SK-N-MC (cell line): ENCODE results near the gene CD163.
"Not testable (repeated sequence)": the region's sequence is repeated elsewhere in the genome, so short reads cannot be mapped to it uniquely, and the experiment has no call there.

Source experiments
- DNase-seq: peaks from one replicate; pipeline ENCODE4 v3.0.0-alpha.2; 2011; ENCODE audit warnings: low read depth, low spot score
- H3K27ac ChIP-seq: fragments of 200-600 bp; sonication (generic); 2 replicates; pipeline ENCODE4 v1.5.1; 2016; ENCODE audit warnings: mixed run types
- H3K36me3 ChIP-seq: fragments of 200-600 bp; sonication (generic); 2 replicates; pipeline ENCODE4 v1.6.1; 2017; ENCODE audit warnings: antibody characterized with exemption, low read length, mixed read lengths; ENCODE audit not compliant: insufficient read depth
- H3K4me3 ChIP-seq: fragments of 200-600 bp; sonication (generic); 2 replicates; pipeline ENCODE4 v1.5.1; 2016
- H3K9ac ChIP-seq: fragments of 200-600 bp; sonication (generic); 2 replicates; pipeline ENCODE4 v1.8.0; 2017; ENCODE audit warnings: mixed run types, mixed read lengths; ENCODE audit not compliant: insufficient read length
- H3K9me3 ChIP-seq: fragments of 200-600 bp; sonication (generic); 2 replicates; pipeline ENCODE4 v1.6.1; 2017; ENCODE audit warnings: low read depth, mild to moderate bottlenecking, antibody characterized with exemption, low read length, moderate library complexity, mixed read lengths
- EZH2 ChIP-seq: fragments of 200-600 bp; sonication (generic); IDR thresholded peaks from one replicate; pipeline ENCODE4 v1.6.1; 2017; ENCODE audit warnings: antibody characterized with exemption
- FOXP2 ChIP-seq: optimal IDR thresholded peaks from 2 replicates; pipeline ENCODE3; 2011; ENCODE audit warnings: mild to moderate bottlenecking, moderate library complexity; ENCODE audit not compliant: insufficient read depth; ENCODE audit errors: extremely low read length, control extremely low read depth
- POLR2AphosphoS5 ChIP-seq: IDR thresholded peaks from 2 replicates; pipeline ENCODE4 v1.6.1; 2012; ENCODE audit warnings: mild to moderate bottlenecking, low read depth, low read length, borderline replicate concordance

The CD163 gene

DNA sequence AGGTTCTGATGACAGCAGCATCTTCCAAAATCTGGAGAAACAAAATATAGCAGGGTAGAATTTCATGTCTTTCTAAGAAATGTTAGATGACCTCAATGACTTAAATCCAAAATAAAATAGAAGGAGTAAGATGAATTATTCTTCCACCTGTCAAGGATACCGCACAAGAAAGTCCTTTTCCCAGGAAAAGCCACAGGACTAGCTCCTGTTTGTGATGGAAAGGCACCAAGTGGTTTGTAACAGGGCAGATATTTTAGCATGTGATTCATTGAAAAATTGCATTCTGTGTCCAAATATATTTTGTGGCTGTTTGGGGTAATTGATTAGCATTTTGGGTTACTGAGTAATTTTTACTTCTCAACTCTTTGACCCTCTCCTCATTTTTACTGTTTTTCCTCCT, 62.4 kb downstream of the CD163 start:
- TF ChIP-seq EZH2 (no peak), FOXP2 (no peak), POLR2AphosphoS5 (no peak)
- Histone ChIP-seq H3K27ac (no peak overlapping the region), H3K9ac (no peak overlapping the region), H3K36me3 (no peaks in the 10 kb centered on the region), H3K9me3 (no peaks in the 10 kb centered on the region), H3K4me3 (no peak overlapping the region)
- DNase-seq = no peak

DNA sequence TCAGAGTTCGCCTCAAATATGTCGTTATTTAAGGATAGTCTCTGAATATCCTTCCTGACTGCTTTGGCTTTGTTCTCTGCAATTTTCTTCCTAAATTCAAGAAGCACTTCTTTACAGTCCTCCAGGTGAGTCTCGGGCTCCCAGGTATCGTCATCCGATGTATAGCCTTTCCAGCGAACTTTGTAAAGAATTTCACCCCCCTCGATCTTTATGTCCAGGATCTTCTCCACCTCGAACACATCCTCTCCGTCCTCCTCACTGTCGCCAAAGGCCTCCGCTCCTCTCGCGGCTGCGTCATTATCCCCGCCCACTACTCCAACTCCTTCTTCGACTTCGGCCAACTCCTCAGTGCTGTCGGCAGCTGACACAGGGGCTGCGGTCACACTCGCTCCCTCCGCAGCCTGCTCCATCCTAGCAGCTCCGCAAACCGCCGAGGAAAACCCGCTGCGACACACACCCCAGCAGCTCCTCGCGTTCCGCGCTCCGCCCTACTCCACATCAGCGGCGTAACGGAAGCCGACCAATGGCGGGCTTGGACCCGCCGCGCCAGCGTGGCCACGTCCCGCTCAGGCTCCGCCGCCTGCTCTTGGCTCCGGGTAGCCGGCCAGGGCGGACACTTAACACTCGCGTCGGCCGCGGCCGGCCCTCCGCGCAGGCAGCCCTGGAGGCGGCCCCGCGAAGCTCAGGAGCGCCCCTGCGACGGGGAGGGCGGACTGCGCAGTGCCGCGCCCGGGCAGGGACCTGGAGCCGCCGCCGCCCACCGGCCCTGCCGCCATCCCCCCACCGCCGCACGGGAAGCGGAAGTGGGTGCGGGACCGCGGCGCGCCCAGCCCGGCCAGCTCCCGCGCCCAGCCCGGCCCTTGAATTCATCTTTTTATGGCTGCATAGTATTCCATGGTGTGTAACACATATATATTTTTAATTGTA, 63.7 kb downstream of the CD163 start:
- Histone ChIP-seq H3K9ac (no peak overlapping the region), H3K4me3 (no peak overlapping the region), H3K9me3 (no peaks in the 10 kb centered on the region), H3K36me3 (no peaks in the 10 kb centered on the region), H3K27ac (no peak overlapping the region)
- TF ChIP-seq EZH2 = no peak
- no peak for TF ChIP-seq FOXP2
- TF ChIP-seq POLR2AphosphoS5 = no peak
- no peak for DNase-seq

DNA sequence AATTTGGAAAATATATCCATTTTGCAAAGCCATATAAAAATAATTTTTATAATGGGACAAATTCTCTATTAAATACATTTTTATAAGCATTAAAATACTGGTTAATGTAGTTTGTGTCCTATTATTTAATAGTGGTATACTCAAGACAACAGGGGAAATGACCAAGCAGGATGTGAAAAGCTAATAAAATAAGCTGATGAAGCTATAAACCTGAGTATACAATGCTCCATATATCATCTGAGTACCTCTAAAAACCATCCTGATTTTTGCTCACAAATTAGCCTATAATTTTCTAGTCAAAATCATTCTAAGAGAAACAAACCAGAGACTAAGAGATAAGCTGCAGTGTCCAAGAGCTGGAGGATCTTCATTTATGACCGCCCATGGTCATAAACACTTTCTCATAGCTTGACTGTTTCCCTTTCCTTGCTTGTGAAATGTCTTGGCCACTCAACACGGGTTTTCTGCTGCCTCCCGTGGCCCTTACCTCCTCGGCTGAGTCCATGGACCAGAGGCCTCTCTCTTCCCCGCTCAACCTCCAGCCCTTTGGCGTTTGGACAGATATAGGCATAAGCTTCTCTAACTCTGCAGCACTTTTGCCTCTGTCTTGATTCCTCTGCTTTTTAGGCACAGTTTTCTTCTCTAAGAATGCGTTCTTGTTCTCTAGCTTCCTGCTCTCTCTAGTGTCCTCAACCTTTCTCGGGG, 65.1 kb downstream of the CD163 start:
- not testable (repeated sequence) for H3K4me3 ChIP-seq, H3K9ac ChIP-seq, DNase-seq, H3K9me3 ChIP-seq, H3K36me3 ChIP-seq, H3K27ac ChIP-seq

DNA sequence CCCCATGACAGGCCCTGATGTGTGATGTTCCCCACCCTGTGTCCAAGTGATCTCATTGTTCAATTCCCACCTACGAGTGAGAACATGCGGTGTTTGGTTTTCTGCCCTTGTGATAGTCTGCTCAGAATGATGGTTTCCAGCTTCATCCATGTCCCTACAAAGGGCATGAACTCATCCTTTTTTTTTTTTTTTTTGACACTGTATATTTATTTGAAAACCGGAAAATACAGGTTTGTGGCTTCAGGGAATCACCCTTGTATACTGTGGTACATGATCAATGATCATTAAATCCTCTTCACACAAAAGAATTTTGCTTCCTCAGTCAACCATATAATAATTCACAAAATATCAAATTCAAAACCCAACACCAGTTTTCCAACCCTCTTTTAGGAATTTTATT, 66.1 kb downstream of the CD163 start:
- DNase-seq, H3K4me3 ChIP-seq, H3K36me3 ChIP-seq, H3K27ac ChIP-seq, H3K9me3 ChIP-seq, H3K9ac ChIP-seq: not testable (repeated sequence)

DNA sequence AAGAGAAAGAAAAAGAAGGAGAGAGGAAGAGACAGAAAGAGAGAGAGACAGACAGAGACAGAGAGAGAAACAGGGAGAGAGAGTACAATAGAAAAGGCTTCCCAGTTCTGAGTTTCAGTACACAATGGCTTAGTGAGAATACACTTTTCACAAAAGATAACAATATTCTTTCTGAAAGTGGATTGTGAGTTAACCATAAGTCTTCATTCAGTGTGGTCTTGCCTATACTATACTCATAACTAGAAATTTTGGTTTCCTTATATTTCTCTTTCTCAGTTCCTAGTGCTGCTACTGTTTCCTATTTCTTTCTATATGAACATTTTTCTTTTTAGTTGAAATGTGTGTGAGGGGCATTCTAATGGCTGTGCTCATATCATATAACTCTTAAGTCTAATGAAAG, 68.9 kb downstream of the CD163 start:
- Histone ChIP-seq H3K4me3 (no peak overlapping the region), H3K27ac (no peak overlapping the region), H3K36me3 (no peaks in the 10 kb centered on the region), H3K9ac (no peak overlapping the region), H3K9me3 (no peaks in the 10 kb centered on the region)
- TF ChIP-seq EZH2 = no peak
- TF ChIP-seq POLR2AphosphoS5 = no peak
- no peak for TF ChIP-seq FOXP2
- DNase-seq = no peak

DNA sequence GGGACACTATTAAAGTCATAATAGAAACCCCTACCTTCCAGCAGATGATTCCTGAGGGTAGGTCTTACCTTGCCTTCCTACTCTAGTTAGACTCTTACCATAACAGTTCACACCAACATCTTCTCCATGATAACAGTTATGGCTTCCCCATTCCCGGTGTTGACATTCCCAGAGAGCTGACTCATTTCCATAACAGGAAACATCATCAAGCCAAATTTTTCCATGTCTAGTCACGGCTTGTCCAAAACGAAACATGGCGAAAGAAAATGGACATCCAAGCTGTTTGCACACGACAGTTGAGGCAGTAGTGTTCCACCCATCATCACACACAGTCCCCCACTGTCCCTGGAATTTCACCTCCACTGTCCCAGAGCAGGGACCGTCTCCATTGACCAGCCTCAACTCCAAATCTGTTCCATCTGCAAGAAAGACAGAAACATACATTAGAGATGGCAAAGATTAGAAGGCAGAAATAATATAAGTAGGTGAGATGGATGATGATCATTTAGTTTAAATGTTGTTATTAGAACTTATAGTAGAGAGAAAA, 70.2 kb downstream of the CD163 start:
- TF ChIP-seq POLR2AphosphoS5 (no peak), FOXP2 (no peak), EZH2 (no peak)
- no peaks in the 10 kb centered on the region for H3K9me3 ChIP-seq
- no peak overlapping the region for H3K4me3 ChIP-seq
- no peaks in the 10 kb centered on the region for H3K36me3 ChIP-seq
- H3K27ac ChIP-seq = no peak overlapping the region
- no peak for DNase-seq
- H3K9ac ChIP-seq = no peak overlapping the region

DNA sequence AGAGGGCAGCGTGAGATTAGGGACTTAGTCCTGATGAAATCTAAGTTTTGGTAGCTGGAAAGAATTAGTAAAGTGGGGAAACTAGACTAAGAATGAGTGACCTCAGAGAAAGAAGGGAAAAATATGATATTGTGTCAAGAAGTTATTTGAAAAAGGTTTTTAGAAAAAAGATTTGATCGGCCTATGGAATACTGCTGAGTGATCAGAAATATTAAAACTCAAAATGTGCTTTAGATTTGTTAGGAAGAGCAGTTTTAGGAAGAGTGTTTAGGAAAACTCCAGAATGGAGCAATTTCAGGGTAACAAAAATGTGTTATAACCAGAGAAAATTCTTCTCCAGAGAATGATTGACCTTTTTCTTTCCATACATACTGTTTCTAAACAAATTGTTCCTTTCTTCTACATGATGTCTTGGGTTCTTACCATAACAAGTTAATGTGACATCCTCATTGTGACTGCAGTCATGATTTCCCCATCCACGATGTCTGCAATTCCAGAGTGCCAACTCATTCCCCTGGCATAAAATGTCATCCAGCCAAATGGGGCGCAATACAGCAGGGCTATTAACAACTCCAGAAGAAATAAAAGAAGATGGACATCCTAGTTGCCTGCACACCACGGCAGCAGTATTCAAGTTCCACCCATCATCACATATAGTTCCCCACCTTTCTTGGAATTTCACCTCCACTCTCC, 71.4 kb downstream of the CD163 start:
- Histone ChIP-seq H3K36me3 (no peaks in the 10 kb centered on the region), H3K4me3 (no peak overlapping the region)

More for the DNA sequence above, 71.4 kb downstream of the CD163 start:
- Histone ChIP-seq H3K9me3 (no peaks in the 10 kb centered on the region), H3K9ac (no peak overlapping the region), H3K27ac (no peak overlapping the region)
- TF ChIP-seq FOXP2 = no peak
- TF ChIP-seq EZH2 = no peak
- no peak for DNase-seq
